A549 treated with DMSO at 1 μM for 4 hours (cell line): ENCODE measurements around the gene SUB1. TPM values are rescaled to one million over a fixed set of nuclear protein-coding genes. Genes with fewer than 3 reads are reported as not detected.

Experiments
- total RNA-seq: library from RNA; stranded (reverse); fragments of 200-300 nt; extraction: Qiagen RNA extraction; gene quantifications from 5 replicates; pipeline ENCODE4 v1.2.3, GENCODE V29; 2022; ENCODE audit warnings: low read depth

SUB1 gene
- total RNA-seq, result 185 to 303 TPM (median 260 TPM) in 5 replicates

GRCh38 chr5:32585446-32586275 is at the start of gene SUB1:
Gene SUB1 (plus strand): TSS chr5:32585557. CDS start chr5:32588513, 2,956 bp downstream.

Other genes starting within 250 kb of the SUB1 start
- 60.4 to 70.1 TPM (median 67.3 TPM) in 5 replicates for gene ZFR, start 140.8 kb upstream of the SUB1 start, total RNA-seq
- gene NPR3, start 125.8 kb downstream of the SUB1 start, total RNA-seq, result 20.3 to 25.7 TPM (median 23.2 TPM) in 5 replicates